Ishikawa (cell line): ENCODE results near the gene LMF1.

ENCODE experiments used
- CEBPB ChIP-seq: IDR thresholded peaks from 2 replicates; pipeline ENCODE4 v1.6.1; 2012
- CREB1 ChIP-seq: IDR thresholded peaks from 2 replicates; pipeline ENCODE4 v1.6.1; 2012; ENCODE audit warnings: low read depth
- EGR1 ChIP-seq: IDR thresholded peaks from 2 replicates; pipeline ENCODE4 v1.6.1; 2012
- EP300 ChIP-seq: IDR thresholded peaks from 2 replicates; pipeline ENCODE4 v1.6.1; 2012; ENCODE audit warnings: borderline replicate concordance
- FOXM1 ChIP-seq: IDR thresholded peaks from 2 replicates; pipeline ENCODE4 v1.6.1; 2012; ENCODE audit warnings: low read depth, borderline replicate concordance
- NFIC ChIP-seq: IDR thresholded peaks from 2 replicates; pipeline ENCODE4 v1.6.1; 2012
- RAD21 ChIP-seq: IDR thresholded peaks from 2 replicates; pipeline ENCODE4 v1.6.1; 2012; ENCODE audit warnings: low read depth
- TAF1 ChIP-seq: IDR thresholded peaks from 2 replicates; pipeline ENCODE4 v1.6.1; 2012; ENCODE audit warnings: low read depth, mild to moderate bottlenecking
- TCF12 ChIP-seq: IDR thresholded peaks from 2 replicates; pipeline ENCODE4 v1.6.1; 2012; ENCODE audit warnings: low read depth
- TEAD4 ChIP-seq: IDR thresholded peaks from 2 replicates; pipeline ENCODE4 v1.6.1; 2012
- YY1 ChIP-seq: IDR thresholded peaks from 2 replicates; pipeline ENCODE4 v1.6.1; 2012; ENCODE audit warnings: low read depth
- ZBTB7A ChIP-seq: IDR thresholded peaks from 2 replicates; pipeline ENCODE4 v1.6.1; 2012; ENCODE audit warnings: low read depth
- TF ChIP-seq, protein P1 (sequence below): IDR thresholded peaks from 2 replicates; pipeline ENCODE4 v1.6.1; 2012
- TF ChIP-seq, protein P2 (sequence below): IDR thresholded peaks from 2 replicates; pipeline ENCODE4 v1.6.1; 2012
- TF ChIP-seq, protein P3 (sequence below): IDR thresholded peaks from 2 replicates; pipeline ENCODE4 v1.6.1; 2012; ENCODE audit warnings: low read depth, mild to moderate bottlenecking

The LMF1 gene

DNA sequence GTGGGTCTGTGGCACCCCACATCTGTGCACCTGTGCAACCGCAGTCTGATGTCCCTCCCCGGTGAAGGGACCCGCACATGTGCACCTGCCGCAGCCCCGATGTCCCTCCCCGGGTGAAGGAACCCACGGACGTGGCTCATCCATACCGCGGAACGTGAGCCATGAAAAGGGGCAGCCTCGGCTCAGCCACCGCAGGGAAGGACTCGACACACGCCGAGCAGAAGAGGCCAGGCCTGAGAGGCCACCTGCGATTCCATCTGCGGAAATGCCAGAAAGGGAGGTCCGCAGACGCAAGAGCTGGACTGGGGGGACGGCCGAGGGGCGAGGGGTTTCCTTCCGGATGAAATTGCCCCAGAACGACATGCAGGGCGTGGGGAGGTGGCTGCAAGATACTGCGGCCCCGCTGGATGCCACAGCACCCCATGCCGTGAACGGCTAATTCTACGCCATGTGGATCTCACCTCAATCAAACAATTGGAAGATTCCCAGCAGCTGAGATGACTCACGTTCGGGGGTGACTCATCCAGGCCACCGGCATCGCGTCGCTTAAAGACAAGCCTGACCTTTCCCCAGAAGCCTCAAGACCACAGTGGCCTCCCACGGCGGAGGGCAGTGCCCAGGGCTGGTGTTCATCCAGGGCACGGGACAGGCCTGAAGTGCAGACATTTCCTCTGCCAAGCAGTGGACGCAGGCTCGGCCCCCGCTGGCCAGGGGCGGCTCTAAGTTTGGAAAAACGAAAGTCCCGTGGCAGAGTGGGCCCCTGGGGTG is 31.8 kb upstream of the LMF1 start:
- TF ChIP-seq RAD21 (no peak), EP300 (no peak), CREB1 (no peak), TCF12 (0 out of 2 replicates have a peak, but pooled peaks have one; percentile 10), ZBTB7A (no peak), FOXM1 (no peak), NFIC (peak; percentile 37; the same call in 1 of the 2 replicates), YY1 (no peak), EGR1 (no peak), CEBPB (no peak), TAF1 (no peak), TEAD4 (no peak)
- TF ChIP-seq, protein P1, sequence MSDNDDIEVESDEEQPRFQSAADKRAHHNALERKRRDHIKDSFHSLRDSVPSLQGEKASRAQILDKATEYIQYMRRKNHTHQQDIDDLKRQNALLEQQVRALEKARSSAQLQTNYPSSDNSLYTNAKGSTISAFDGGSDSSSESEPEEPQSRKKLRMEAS: peak; percentile 51; the same call in 1 of the 2 replicates
- TF ChIP-seq, protein P2, sequence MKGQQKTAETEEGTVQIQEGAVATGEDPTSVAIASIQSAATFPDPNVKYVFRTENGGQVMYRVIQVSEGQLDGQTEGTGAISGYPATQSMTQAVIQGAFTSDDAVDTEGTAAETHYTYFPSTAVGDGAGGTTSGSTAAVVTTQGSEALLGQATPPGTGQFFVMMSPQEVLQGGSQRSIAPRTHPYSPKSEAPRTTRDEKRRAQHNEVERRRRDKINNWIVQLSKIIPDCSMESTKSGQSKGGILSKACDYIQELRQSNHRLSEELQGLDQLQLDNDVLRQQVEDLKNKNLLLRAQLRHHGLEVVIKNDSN: no peak
- TF ChIP-seq, protein P3, sequence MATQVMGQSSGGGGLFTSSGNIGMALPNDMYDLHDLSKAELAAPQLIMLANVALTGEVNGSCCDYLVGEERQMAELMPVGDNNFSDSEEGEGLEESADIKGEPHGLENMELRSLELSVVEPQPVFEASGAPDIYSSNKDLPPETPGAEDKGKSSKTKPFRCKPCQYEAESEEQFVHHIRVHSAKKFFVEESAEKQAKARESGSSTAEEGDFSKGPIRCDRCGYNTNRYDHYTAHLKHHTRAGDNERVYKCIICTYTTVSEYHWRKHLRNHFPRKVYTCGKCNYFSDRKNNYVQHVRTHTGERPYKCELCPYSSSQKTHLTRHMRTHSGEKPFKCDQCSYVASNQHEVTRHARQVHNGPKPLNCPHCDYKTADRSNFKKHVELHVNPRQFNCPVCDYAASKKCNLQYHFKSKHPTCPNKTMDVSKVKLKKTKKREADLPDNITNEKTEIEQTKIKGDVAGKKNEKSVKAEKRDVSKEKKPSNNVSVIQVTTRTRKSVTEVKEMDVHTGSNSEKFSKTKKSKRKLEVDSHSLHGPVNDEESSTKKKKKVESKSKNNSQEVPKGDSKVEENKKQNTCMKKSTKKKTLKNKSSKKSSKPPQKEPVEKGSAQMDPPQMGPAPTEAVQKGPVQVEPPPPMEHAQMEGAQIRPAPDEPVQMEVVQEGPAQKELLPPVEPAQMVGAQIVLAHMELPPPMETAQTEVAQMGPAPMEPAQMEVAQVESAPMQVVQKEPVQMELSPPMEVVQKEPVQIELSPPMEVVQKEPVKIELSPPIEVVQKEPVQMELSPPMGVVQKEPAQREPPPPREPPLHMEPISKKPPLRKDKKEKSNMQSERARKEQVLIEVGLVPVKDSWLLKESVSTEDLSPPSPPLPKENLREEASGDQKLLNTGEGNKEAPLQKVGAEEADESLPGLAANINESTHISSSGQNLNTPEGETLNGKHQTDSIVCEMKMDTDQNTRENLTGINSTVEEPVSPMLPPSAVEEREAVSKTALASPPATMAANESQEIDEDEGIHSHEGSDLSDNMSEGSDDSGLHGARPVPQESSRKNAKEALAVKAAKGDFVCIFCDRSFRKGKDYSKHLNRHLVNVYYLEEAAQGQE: no peak

DNA sequence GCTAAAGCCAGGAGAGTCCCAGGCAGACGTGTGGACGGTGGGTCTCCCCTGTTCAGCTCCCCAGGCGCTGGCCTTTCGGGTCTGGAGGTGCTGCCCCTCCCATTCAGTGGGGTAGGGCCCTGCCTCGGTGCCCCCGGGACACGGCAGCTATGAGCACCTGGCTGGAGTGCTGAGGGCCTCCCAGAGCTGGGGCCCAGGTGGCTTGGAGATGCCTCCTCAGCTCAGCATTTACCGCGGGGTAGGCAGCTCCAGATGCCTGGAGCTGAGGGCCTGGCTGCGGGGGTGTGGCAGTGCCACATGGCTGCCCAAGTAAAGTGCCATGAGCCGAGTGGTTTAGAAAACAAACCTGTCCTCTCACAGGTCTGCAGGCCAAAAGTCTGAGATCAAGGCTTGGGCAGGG is 30.3 kb upstream of the LMF1 start:
- TF ChIP-seq TAF1 (no peak), CREB1 (no peak)

DNA sequence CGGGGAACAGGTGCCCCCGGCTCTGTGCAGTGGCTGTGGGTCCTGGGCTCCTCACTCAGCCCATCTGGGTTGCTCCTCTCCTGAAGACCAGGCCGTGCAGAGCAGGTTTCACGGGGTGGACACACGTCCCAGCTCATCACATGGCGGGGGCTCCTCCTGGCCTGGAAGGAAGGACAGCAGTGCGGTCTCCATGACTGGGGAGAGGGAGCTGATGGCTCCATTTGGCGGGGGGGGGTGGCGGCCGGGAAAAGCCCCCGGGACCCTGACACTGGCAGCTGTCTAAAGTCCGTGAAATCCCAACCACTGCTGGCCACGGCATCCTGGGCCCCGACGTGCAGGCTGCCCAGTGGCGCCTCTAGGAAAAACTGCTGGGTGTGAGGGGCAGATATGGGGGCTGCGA is 29.8 kb upstream of the LMF1 start:
- TF ChIP-seq EP300 (no peak), YY1 (no peak), TCF12 (no peak), TEAD4 (no peak), RAD21 (no peak), FOXM1 (no peak), NFIC (no peak), EGR1 (no peak), ZBTB7A (no peak), CREB1 (no peak)
- TF ChIP-seq, protein P2: no peak
- TF ChIP-seq, protein P1: no peak
- TF ChIP-seq, protein P3: no peak

DNA sequence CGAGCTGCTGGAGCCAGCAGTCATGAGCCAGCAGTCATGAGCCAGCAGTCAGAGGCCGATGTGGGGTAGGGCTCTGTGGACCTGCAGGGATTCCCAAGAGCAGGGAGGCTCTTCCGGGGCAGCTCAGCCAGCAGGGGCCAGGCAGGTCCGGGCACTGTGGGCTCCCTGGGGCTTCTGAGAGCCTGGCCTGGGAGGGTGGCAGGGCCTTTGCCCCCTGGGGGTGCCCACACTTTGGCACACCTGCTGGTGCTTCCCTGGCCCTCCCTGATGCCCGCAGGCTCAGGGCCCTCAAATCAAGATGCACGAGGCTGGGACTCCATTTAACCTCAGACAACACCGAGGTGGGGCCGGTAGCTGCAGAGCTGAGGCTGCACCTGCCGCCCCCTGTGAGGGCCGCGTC is 28.9 kb upstream of the LMF1 start:
- TF ChIP-seq TAF1: no peak
- TF ChIP-seq, protein P1: no peak
- TF ChIP-seq TCF12: no peak
- TF ChIP-seq, protein P2: no peak
- TF ChIP-seq NFIC: no peak
- no peak for TF ChIP-seq CREB1
- no peak for TF ChIP-seq FOXM1
- TF ChIP-seq TEAD4: no peak
- no peak for TF ChIP-seq EGR1
- TF ChIP-seq EP300: no peak

DNA sequence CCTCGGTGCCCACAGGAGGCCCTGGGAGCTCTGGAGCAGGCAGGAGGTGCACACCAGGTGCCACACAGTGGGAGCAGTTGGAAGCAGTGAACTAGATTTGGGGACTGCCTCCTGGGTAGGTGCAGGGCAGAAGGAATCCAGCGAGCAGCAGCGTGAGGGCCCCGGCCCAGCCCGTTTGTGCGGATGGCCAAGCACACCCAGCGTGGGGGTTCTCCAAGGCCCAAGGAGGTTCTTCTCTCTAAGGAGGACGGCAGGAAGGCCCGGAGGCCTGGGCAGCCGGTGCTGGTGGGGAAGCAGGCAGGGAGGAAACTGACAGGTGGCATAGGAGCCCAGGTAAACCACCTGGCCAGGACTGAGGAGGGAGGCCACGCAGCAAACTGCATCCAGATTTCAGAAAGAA is 27.8 kb upstream of the LMF1 start:
- no peak for TF ChIP-seq TCF12
- TF ChIP-seq, protein P2: no peak
- TF ChIP-seq CEBPB: no peak
- TF ChIP-seq ZBTB7A: no peak
- TF ChIP-seq EGR1: no peak
- TF ChIP-seq, protein P1: no peak
- TF ChIP-seq EP300: no peak
